ENCODE results near the gene COL6A1. TPM values are rescaled to one million over a fixed set of nuclear protein-coding genes. Genes with fewer than 3 reads are reported as not detected.

Gene COL6A1
- total RNA-seq, 4 donors from 2014 or later, result 96.1 to 213 (median 162) TPM

- Histone ChIP-seq H3K36me3 (no peaks in the 10 kb centered on the region), H3K27ac (no peak overlapping the region), H3K9me3 (no peaks in the 10 kb centered on the region), H3K27me3 (no peaks in the 10 kb centered on the region), H3K4me1 (no peaks in the 10 kb centered on the region), H3K4me3 (replicated peaks in 1 of 3) (no peak overlapping the region)
- intact Hi-C loops (cut with DNase I), result no loop called here
- 80 to 85% methylated on average over 8 of the region's 8 CpGs for WGBS, 2 donors
- DNase-seq, result no peak
- TF ChIP-seq POLR2A (IDR thresholded peaks at IDR 0.05) (no peak), CTCF (IDR thresholded peaks at IDR 0.05) (no peak)
Observed at GRCh38 chr21:45943630-45944540, 37.7 kb upstream of the COL6A1 start.

GRCh38 chr21:45944601-45945000, 37.0 kb upstream of the COL6A1 start:
- no peaks in the 10 kb centered on the region for H3K9me3 ChIP-seq
- no peak overlapping the region for H3K27ac ChIP-seq
- intact Hi-C loops (cut with DNase I), result no loop called here
- TF ChIP-seq CTCF (IDR thresholded peaks at IDR 0.05), result no peak
- TF ChIP-seq POLR2A (IDR thresholded peaks at IDR 0.05), result no peak
- WGBS, 2 donors, result 88 to 89% methylated on average over 14 of the region's 14 CpGs
- DNase-seq, result no peak
- no peaks in the 10 kb centered on the region for H3K36me3 ChIP-seq
- H3K27me3 ChIP-seq, result no peaks in the 10 kb centered on the region
- no peaks in the 10 kb centered on the region for H3K4me1 ChIP-seq
- H3K4me3 ChIP-seq (replicated peaks in 1 of 3), result no peak overlapping the region

- Histone ChIP-seq H3K27me3 (no peaks in the 10 kb centered on the region), H3K9me3 (no peaks in the 10 kb centered on the region), H3K4me3 (replicated peaks in 1 of 3) (no peak overlapping the region), H3K4me1 (peaks cover 5% of the 10 kb centered on the region in 2 donors), H3K27ac (no peak overlapping the region), H3K36me3 (no peaks in the 10 kb centered on the region)
- intact Hi-C loops (cut with DNase I), result no loop called here
- DNase-seq, result no peak
- TF ChIP-seq CTCF (IDR thresholded peaks at IDR 0.05) (no peak), POLR2A (IDR thresholded peaks at IDR 0.05) (no peak)
- 88 to 91% methylated on average over 18 to 20 of the region's 24 CpGs for WGBS, 2 donors
Observed at GRCh38 chr21:45945066-45945867, 36.3 kb upstream of the COL6A1 start.

GRCh38 chr21:45945868-45946210, 35.7 kb upstream of the COL6A1 start:
- Histone ChIP-seq H3K27me3 (no peaks in the 10 kb centered on the region), H3K36me3 (no peaks in the 10 kb centered on the region), H3K4me1 (peaks cover 10 to 11% of the 10 kb centered on the region in 2 donors), H3K4me3 (replicated peaks in 1 of 3) (no peak overlapping the region), H3K27ac (no peak overlapping the region), H3K9me3 (no peaks in the 10 kb centered on the region)
- TF ChIP-seq CTCF (IDR thresholded peaks at IDR 0.05) (no peak), POLR2A (IDR thresholded peaks at IDR 0.05) (no peak)
- intact Hi-C loops (cut with DNase I), result no loop called here
- DNase-seq, result no peak
- 77 to 78% methylated on average over 2 to 6 of the region's 12 CpGs for WGBS, 2 donors

- Histone ChIP-seq H3K27ac (no peak overlapping the region), H3K4me3 (replicated peaks in 1 of 3) (no peak overlapping the region), H3K9me3 (no peaks in the 10 kb centered on the region), H3K27me3 (no peaks in the 10 kb centered on the region), H3K36me3 (no peaks in the 10 kb centered on the region), H3K4me1 (peaks cover 10 to 11% of the 10 kb centered on the region in 2 donors)
- WGBS, 2 donors, result 88 to 95% methylated on average over 9 to 16 of the region's 16 CpGs
- intact Hi-C loops (cut with DNase I), result no loop called here
- no peak for TF ChIP-seq POLR2A (IDR thresholded peaks at IDR 0.05)
- TF ChIP-seq CTCF (IDR thresholded peaks at IDR 0.05), result no peak
- no peak for DNase-seq
Observed at GRCh38 chr21:45947296-45947695, 34.3 kb upstream of the COL6A1 start.
